Measurements from ENCODE around the gene FKBP6. TPM values are rescaled to one million over a fixed set of nuclear protein-coding genes. Genes with fewer than 3 reads are reported as not detected.
"Not testable (repeated sequence)": the region's sequence is repeated elsewhere in the genome, so short reads cannot be mapped to it uniquely, and the experiment has no call there.

FKBP6 gene
- polyA plus RNA-seq, 1 donor (not counting 4 experiments of a cell fraction or from before 2014, with no cell fraction given): not detected

DNA sequence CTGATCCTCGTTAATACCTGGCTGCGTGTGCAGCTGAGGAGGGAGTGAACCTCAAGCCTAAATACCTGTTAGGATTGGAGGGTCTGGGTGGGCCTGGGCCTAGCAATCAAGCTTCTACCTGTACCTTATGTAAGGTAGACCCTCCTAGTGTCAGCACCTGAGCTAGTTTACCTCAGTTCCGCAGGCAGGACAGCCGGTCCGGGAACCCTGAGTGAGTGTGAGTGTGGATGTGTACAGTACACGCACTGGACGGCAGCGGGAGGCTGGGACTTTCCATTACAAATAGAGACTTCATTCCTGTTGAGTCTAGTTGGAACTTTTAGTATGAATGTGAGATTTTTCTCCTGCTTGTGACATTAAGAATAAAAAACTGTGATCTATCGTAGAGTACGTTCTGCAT, 25.1 kb upstream of the FKBP6 start:
- dilution Hi-C loops (cut with MboI; ENCODE audit: extremely low pct_ligation_motif_present, low sequenced_read_pairs); FAIRE-seq; H3K79me2 ChIP-seq (ENCODE audit: control insufficient read depth, insufficient read depth, low read length); H3K36me3 ChIP-seq (ENCODE audit: control insufficient read depth in 2 of 2, extremely low read depth in 1 of 2, insufficient read depth in 2 of 2, low read length in 2 of 2); H3K4me1 ChIP-seq (ENCODE audit: control insufficient read depth, extremely low read depth, insufficient read depth, low read length); H2AFZ ChIP-seq (ENCODE audit: control insufficient read depth, low read length); H3K9me1 ChIP-seq (ENCODE audit: control insufficient read depth, extremely low read depth, insufficient read depth, low read length); H3K27me3 ChIP-seq (ENCODE audit: control insufficient read depth, extremely low read depth, insufficient read depth, low read length); DNase-seq (ENCODE audit: low read depth, low spot score); H4K20me1 ChIP-seq (ENCODE audit: control insufficient read depth, extremely low read depth, insufficient read depth, low read length); H3K9ac ChIP-seq (ENCODE audit: control insufficient read depth, extremely low read depth, insufficient read depth, low read length); H3K27ac ChIP-seq (ENCODE audit: control insufficient read depth, insufficient read depth, low read length); H3K4me3 ChIP-seq (ENCODE audit: control insufficient read depth in 2 of 3, extremely low read depth in 1 of 3, insufficient read depth in 2 of 3, low read depth in 1 of 3, low read length in 3 of 3); H3K4me2 ChIP-seq (ENCODE audit: control insufficient read depth, extremely low read depth, insufficient read depth, low read depth, low read length); H3K9me3 ChIP-seq (ENCODE audit: control insufficient read depth, low read depth, low read length): not testable (repeated sequence)

DNA sequence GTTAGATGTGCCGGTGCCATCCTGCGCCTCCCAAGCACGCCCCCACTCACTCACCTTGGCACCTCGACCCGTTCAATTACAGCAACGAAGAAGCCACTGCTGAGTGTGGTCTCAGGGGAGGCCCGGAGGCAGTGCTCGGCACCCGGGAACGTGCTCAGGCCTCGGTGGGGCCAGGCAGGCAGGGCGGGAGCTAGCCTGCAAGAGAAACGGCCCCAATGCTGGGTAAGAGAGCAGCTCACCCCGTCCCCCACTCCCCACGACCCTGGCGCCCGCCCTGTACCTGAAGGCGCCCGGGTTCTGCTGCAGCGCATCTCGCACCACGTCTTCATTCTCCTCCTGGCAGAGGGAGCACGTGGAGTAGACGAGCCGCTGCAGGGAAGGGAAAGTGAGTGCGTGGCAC, 24.4 kb upstream of the FKBP6 start:
- Histone ChIP-seq H3K4me1 (ENCODE audit: control insufficient read depth, extremely low read depth, insufficient read depth, low read length) (peaks cover 4% of the 10 kb centered on the region), H3K79me2 (ENCODE audit: control insufficient read depth, insufficient read depth, low read length) (peaks cover 3% of the 10 kb centered on the region), H3K9me3 (ENCODE audit: control insufficient read depth, low read depth, low read length) (no peaks in the 10 kb centered on the region), H3K4me3 (ENCODE audit: control insufficient read depth in 2 of 3, extremely low read depth in 1 of 3, insufficient read depth in 2 of 3, low read depth in 1 of 3, low read length in 3 of 3) (no peak overlapping the region), H3K9ac (ENCODE audit: control insufficient read depth, extremely low read depth, insufficient read depth, low read length) (no peak overlapping the region), H3K36me3 (ENCODE audit: control insufficient read depth in 2 of 2, extremely low read depth in 1 of 2, insufficient read depth in 2 of 2, low read length in 2 of 2) (peaks cover 0 to 3% of the 10 kb centered on the region in 2 experiments), H2AFZ (ENCODE audit: control insufficient read depth, low read length) (no peak overlapping the region), H3K27me3 (ENCODE audit: control insufficient read depth, extremely low read depth, insufficient read depth, low read length) (no peaks in the 10 kb centered on the region), H4K20me1 (ENCODE audit: control insufficient read depth, extremely low read depth, insufficient read depth, low read length) (no peaks in the 10 kb centered on the region), H3K9me1 (ENCODE audit: control insufficient read depth, extremely low read depth, insufficient read depth, low read length) (no peaks in the 10 kb centered on the region), H3K27ac (ENCODE audit: control insufficient read depth, insufficient read depth, low read length) (no peak overlapping the region), H3K4me2 (ENCODE audit: control insufficient read depth, extremely low read depth, insufficient read depth, low read depth, low read length) (no peak overlapping the region)
- FAIRE-seq (no peak), DNase-seq (ENCODE audit: low read depth, low spot score) (no peak)
- dilution Hi-C loops (cut with MboI; ENCODE audit: extremely low pct_ligation_motif_present, low sequenced_read_pairs): no loop called here
- TF ChIP-seq EZH2 (IDR thresholded peaks at IDR 0.05; ENCODE audit: low read length): no peak
- TF ChIP-seq, protein P1, sequence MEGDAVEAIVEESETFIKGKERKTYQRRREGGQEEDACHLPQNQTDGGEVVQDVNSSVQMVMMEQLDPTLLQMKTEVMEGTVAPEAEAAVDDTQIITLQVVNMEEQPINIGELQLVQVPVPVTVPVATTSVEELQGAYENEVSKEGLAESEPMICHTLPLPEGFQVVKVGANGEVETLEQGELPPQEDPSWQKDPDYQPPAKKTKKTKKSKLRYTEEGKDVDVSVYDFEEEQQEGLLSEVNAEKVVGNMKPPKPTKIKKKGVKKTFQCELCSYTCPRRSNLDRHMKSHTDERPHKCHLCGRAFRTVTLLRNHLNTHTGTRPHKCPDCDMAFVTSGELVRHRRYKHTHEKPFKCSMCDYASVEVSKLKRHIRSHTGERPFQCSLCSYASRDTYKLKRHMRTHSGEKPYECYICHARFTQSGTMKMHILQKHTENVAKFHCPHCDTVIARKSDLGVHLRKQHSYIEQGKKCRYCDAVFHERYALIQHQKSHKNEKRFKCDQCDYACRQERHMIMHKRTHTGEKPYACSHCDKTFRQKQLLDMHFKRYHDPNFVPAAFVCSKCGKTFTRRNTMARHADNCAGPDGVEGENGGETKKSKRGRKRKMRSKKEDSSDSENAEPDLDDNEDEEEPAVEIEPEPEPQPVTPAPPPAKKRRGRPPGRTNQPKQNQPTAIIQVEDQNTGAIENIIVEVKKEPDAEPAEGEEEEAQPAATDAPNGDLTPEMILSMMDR (optimal IDR thresholded peaks at IDR 0.05 in 1 of 3, IDR thresholded peaks at IDR 0.05 in 1 of 3, conservative IDR thresholded peaks at IDR 0.05 in 1 of 3; ENCODE audit: extremely low read depth in 1 of 3, insufficient read depth in 2 of 3, low read length in 3 of 3): no peak

DNA sequence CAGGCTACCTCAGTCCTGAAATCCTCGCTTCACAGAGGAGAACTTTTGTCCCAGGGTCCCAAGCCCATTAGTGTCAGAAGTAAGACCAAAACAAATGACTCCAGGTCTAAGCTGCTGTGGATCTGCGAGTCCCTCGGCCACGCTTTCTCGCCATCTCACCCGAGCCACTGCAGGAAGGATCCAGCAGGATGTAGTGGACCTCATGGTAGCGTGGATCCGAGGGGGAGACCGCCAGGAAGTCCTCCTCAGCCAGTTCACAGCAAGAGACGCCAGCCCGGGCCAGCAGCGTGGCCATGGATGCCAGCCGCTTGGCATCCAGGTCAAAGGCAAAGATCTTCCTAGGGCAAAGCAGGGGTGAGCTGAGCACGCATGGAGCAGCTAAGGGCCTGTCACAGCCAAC, 23.9 kb upstream of the FKBP6 start:
- no peaks in the 10 kb centered on the region for H4K20me1 ChIP-seq (ENCODE audit: control insufficient read depth, extremely low read depth, insufficient read depth, low read length)
- no peaks in the 10 kb centered on the region for H3K27me3 ChIP-seq (ENCODE audit: control insufficient read depth, extremely low read depth, insufficient read depth, low read length)
- H2AFZ ChIP-seq (ENCODE audit: control insufficient read depth, low read length): no peak overlapping the region
- no peak for DNase-seq (ENCODE audit: low read depth, low spot score)
- no peaks in the 10 kb centered on the region for H3K9me3 ChIP-seq (ENCODE audit: control insufficient read depth, low read depth, low read length)
- peaks cover 4% of the 10 kb centered on the region for H3K4me1 ChIP-seq (ENCODE audit: control insufficient read depth, extremely low read depth, insufficient read depth, low read length)
- no peak overlapping the region for H3K4me3 ChIP-seq (ENCODE audit: control insufficient read depth in 2 of 3, extremely low read depth in 1 of 3, insufficient read depth in 2 of 3, low read depth in 1 of 3, low read length in 3 of 3)
- dilution Hi-C loops (cut with MboI; ENCODE audit: extremely low pct_ligation_motif_present, low sequenced_read_pairs): no loop called here
- H3K79me2 ChIP-seq (ENCODE audit: control insufficient read depth, insufficient read depth, low read length): peaks cover 3% of the 10 kb centered on the region
- no peak for FAIRE-seq
- H3K36me3 ChIP-seq (ENCODE audit: control insufficient read depth in 2 of 2, extremely low read depth in 1 of 2, insufficient read depth in 2 of 2, low read length in 2 of 2): peaks cover 0 to 3% of the 10 kb centered on the region in 2 experiments
- H3K4me2 ChIP-seq (ENCODE audit: control insufficient read depth, extremely low read depth, insufficient read depth, low read depth, low read length): no peak overlapping the region
- H3K9ac ChIP-seq (ENCODE audit: control insufficient read depth, extremely low read depth, insufficient read depth, low read length): no peak overlapping the region
- no peaks in the 10 kb centered on the region for H3K9me1 ChIP-seq (ENCODE audit: control insufficient read depth, extremely low read depth, insufficient read depth, low read length)
- no peak overlapping the region for H3K27ac ChIP-seq (ENCODE audit: control insufficient read depth, insufficient read depth, low read length)
- TF ChIP-seq EZH2 (IDR thresholded peaks at IDR 0.05; ENCODE audit: low read length): no peak
- TF ChIP-seq, protein P1 (optimal IDR thresholded peaks at IDR 0.05 in 1 of 3, IDR thresholded peaks at IDR 0.05 in 1 of 3, conservative IDR thresholded peaks at IDR 0.05 in 1 of 3; ENCODE audit: extremely low read depth in 1 of 3, insufficient read depth in 2 of 3, low read length in 3 of 3): no peak

DNA sequence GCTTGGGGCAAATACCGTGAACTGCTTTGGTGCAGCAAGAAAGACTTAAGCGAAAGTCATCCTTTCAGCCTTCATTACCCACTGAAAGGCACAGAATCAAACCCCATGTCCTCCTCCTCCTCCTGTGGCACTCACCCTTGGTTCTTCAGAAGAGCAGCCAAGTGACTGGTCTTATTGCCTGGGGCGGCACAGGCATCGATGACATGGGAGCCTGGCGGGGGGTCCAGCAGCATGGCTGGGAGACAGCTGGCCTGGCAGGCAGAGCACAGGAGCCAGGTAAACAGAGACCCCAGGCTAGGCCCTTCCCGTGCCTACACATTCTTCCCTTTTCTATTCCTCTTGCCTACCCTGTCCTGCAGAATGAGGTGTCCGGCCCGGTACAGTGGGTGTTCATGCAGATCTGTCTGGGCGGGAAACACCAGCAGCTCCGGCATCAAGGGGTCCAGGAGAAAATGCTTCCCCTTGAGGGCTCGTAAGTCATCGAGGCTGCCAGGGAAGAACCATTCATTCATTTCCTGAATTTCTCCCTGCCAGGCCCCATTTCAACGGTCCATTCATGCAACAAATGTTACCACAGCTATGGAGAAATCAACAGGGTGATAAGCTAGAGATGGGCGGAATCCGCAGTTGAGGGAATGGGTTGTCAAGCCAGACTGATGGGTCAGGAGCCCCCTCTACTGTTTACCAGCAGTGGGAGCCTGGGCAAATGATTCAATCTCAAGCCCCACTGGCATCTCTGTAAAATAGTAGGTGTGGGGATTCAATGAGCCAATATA, 23.2 kb upstream of the FKBP6 start:
- H3K27me3 ChIP-seq (ENCODE audit: control insufficient read depth, extremely low read depth, insufficient read depth, low read length); H3K9me1 ChIP-seq (ENCODE audit: control insufficient read depth, extremely low read depth, insufficient read depth, low read length); H3K4me3 ChIP-seq (ENCODE audit: control insufficient read depth in 2 of 3, extremely low read depth in 1 of 3, insufficient read depth in 2 of 3, low read depth in 1 of 3, low read length in 3 of 3); H3K79me2 ChIP-seq (ENCODE audit: control insufficient read depth, insufficient read depth, low read length); H3K9me3 ChIP-seq (ENCODE audit: control insufficient read depth, low read depth, low read length); FAIRE-seq; H3K4me2 ChIP-seq (ENCODE audit: control insufficient read depth, extremely low read depth, insufficient read depth, low read depth, low read length); DNase-seq (ENCODE audit: low read depth, low spot score); H3K36me3 ChIP-seq (ENCODE audit: control insufficient read depth in 2 of 2, extremely low read depth in 1 of 2, insufficient read depth in 2 of 2, low read length in 2 of 2); H2AFZ ChIP-seq (ENCODE audit: control insufficient read depth, low read length); H4K20me1 ChIP-seq (ENCODE audit: control insufficient read depth, extremely low read depth, insufficient read depth, low read length); dilution Hi-C loops (cut with MboI; ENCODE audit: extremely low pct_ligation_motif_present, low sequenced_read_pairs); H3K9ac ChIP-seq (ENCODE audit: control insufficient read depth, extremely low read depth, insufficient read depth, low read length); H3K27ac ChIP-seq (ENCODE audit: control insufficient read depth, insufficient read depth, low read length); H3K4me1 ChIP-seq (ENCODE audit: control insufficient read depth, extremely low read depth, insufficient read depth, low read length): not testable (repeated sequence)

Measured in keratinocyte (primary cell).